Progenitor cell of endocrine pancreas (in vitro differentiated cells): Measurements from ENCODE around the gene TRAF2. TPM values are rescaled to one million over a fixed set of nuclear protein-coding genes. Genes with fewer than 3 reads are reported as not detected.
"Not testable (repeated sequence)": the region's sequence is repeated elsewhere in the genome, so short reads cannot be mapped to it uniquely, and the experiment has no call there.

Source experiments
- DNase-seq: peaks from one replicate; pipeline ENCODE4 v3.0.0; 2021; ENCODE audit warnings: low spot score; ENCODE audit not compliant: unreplicated experiment
- H3K27ac Mint-ChIP-seq: 2 replicates; pipeline ENCODE4 v1.8.0; 2021; ENCODE audit warnings: mild to moderate bottlenecking, moderate library complexity, mixed read lengths
- H3K27me3 Mint-ChIP-seq: 2 replicates; pipeline ENCODE4 v1.8.0; 2021; ENCODE audit warnings: mixed read lengths
- H3K36me3 Mint-ChIP-seq: 2 replicates; pipeline ENCODE4 v1.8.0; 2022; ENCODE audit warnings: mixed read lengths; ENCODE audit not compliant: insufficient read depth
- H3K4me1 Mint-ChIP-seq: 2 replicates; pipeline ENCODE4 v1.8.0; 2021; ENCODE audit warnings: low read depth, mixed read lengths
- H3K4me3 Mint-ChIP-seq: 2 replicates; pipeline ENCODE4 v1.8.0; 2021; ENCODE audit warnings: low read depth, mild to moderate bottlenecking, moderate library complexity, mixed read lengths
- H3K9me3 Mint-ChIP-seq: 2 replicates; pipeline ENCODE4 v1.8.0; 2021; ENCODE audit warnings: low read depth, mixed read lengths
- total RNA-seq: library from RNA; stranded (reverse); gene quantifications from 2 replicates; pipeline ENCODE4 v1.2.1, GENCODE V29; 2021
- TF ChIP-seq, protein P1 (sequence below): fragments of 200-600 bp; sonication (generic); IDR thresholded peaks from one replicate; pipeline ENCODE4 v1.5.0; 2021; ENCODE audit warnings: antibody characterized with exemption, mild to moderate bottlenecking; ENCODE audit not compliant: unreplicated experiment

The TRAF2 gene
- total RNA-seq, 1 donor from 2014 or later = 23.4 TPM

- H3K36me3 Mint-ChIP-seq, DNase-seq, H3K4me3 Mint-ChIP-seq, H3K9me3 Mint-ChIP-seq, H3K27me3 Mint-ChIP-seq: not testable (repeated sequence)
- peak overlapping the region; percentile 29 for H3K27ac Mint-ChIP-seq
- TF ChIP-seq, protein P1, sequence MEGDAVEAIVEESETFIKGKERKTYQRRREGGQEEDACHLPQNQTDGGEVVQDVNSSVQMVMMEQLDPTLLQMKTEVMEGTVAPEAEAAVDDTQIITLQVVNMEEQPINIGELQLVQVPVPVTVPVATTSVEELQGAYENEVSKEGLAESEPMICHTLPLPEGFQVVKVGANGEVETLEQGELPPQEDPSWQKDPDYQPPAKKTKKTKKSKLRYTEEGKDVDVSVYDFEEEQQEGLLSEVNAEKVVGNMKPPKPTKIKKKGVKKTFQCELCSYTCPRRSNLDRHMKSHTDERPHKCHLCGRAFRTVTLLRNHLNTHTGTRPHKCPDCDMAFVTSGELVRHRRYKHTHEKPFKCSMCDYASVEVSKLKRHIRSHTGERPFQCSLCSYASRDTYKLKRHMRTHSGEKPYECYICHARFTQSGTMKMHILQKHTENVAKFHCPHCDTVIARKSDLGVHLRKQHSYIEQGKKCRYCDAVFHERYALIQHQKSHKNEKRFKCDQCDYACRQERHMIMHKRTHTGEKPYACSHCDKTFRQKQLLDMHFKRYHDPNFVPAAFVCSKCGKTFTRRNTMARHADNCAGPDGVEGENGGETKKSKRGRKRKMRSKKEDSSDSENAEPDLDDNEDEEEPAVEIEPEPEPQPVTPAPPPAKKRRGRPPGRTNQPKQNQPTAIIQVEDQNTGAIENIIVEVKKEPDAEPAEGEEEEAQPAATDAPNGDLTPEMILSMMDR = peak; percentile 60
- peaks cover 12% of the 10 kb centered on the region for H3K4me1 Mint-ChIP-seq
Measured at GRCh38 chr9:136843801-136844740, 42.2 kb upstream of the TRAF2 start.

DNA sequence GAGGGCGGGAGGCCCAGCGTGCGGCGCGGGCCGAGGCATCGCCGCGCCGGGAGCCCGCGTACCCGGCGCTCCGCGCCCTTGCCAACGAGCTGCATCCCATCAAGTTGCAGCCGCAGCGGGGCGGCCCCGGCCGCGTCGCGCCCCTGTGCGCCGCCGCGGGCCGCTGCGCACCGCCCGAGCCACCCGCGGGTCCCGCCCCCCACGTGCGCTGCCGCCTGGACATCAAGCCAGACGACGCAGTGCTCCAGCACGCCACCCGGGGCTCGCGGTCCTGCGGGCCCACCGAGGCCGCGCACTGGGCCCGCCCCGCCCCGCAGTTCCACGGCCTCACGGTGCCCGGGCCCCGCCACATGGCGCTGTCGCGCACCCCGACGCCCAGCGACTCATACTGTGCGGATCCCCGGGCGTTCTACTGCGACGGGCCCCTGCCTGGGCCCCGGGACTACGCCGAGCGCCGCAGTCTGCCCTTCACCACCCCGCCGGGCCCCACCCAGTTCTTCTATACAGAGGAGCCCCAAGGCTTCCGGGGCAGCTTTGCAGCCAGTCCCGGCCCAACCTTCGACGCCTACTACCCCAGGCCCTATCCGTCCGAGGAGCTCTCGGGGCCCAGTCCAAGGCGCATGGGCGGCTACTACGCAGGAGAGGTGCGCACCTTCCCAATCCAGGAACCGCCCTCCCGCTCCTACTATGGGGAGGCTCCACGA is 41.4 kb upstream of the TRAF2 start:
- no peak for DNase-seq
- Mint-ChIP-seq H3K27me3 (peaks cover 6% of the 10 kb centered on the region), H3K4me3 (no peak overlapping the region), H3K4me1 (peaks cover 14% of the 10 kb centered on the region), H3K9me3 (no peaks in the 10 kb centered on the region), H3K36me3 (peaks cover 5% of the 10 kb centered on the region), H3K27ac (no peak overlapping the region)
- TF ChIP-seq, protein P1 = no peak

GRCh38 chr9:136845465-136846260 is 40.7 kb upstream of the TRAF2 start:
- H3K4me3 Mint-ChIP-seq = no peak overlapping the region
- H3K27ac Mint-ChIP-seq = no peak overlapping the region
- TF ChIP-seq, protein P1 = no peak
- peaks cover 2% of the 10 kb centered on the region for H3K36me3 Mint-ChIP-seq
- DNase-seq = no peak
- peaks cover 6% of the 10 kb centered on the region for H3K27me3 Mint-ChIP-seq
- no peaks in the 10 kb centered on the region for H3K9me3 Mint-ChIP-seq
- peaks cover 11% of the 10 kb centered on the region for H3K4me1 Mint-ChIP-seq

DNA sequence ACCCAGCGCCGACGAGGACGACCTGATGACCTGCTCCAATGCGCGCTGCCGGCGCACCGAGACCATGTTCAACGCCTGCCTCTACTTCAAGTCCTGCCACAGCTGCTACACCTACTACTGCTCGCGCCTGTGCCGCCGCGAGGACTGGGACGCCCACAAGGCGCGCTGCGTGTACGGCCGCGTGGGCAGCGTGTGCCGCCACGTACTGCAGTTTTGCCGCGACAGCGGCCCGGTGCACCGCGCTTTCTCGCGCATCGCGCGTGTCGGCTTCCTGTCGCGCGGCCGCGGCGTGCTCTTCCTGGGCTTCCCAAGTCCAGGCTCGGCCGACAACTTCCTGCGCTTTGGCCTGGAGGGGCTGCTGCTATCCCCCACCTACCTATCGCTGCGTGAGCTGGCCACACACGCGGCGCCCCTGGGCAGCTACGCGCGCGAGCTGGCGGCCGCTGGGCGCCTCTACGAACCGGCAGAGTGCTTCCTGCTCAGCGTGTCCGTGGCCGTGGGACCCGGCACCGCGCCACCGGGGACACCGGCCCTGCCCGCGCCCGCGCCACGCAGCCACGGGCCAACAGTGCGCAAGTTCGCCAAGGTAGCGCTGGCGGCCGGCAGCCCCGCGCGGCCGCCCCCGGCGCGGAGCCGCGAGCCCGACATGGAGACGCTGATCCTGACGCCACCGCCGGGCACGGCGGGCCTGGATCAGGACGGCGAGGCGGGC is 39.8 kb upstream of the TRAF2 start:
- Mint-ChIP-seq H3K9me3 (no peaks in the 10 kb centered on the region), H3K4me1 (peaks cover 5% of the 10 kb centered on the region), H3K4me3 (no peak overlapping the region), H3K27me3 (peaks cover 6% of the 10 kb centered on the region), H3K36me3 (peaks cover 2% of the 10 kb centered on the region), H3K27ac (peak overlapping the region; percentile 59)
- TF ChIP-seq, protein P1 = no peak
- DNase-seq = no peak
